Adipocyte (in vitro differentiated cells): ENCODE measurements around the gene BPHL.
A peak's percentile ranks its signal among the peaks of the same experiment; 100 is the strongest.
"Not testable (repeated sequence)": the region's sequence is repeated elsewhere in the genome, so short reads cannot be mapped to it uniquely, and the experiment has no call there.

Experiments used
- DNase-seq: peaks from one replicate; pipeline ENCODE4 v3.0.0-alpha.2; 2015; ENCODE audit warnings: low read depth
- H3K27me3 ChIP-seq: replicated peaks from 2 replicates; pipeline ENCODE4 v1.7.0; 2013; ENCODE audit warnings: mild to moderate bottlenecking, low read length, moderate library complexity; ENCODE audit not compliant: control insufficient read depth, insufficient read depth
- H3K36me3 ChIP-seq: 2 replicates; pipeline ENCODE4 v1.7.0; 2013; ENCODE audit warnings: low read length, mild to moderate bottlenecking, moderate library complexity; ENCODE audit not compliant: control insufficient read depth, insufficient read depth, severe bottlenecking
- H3K4me1 ChIP-seq: 2 replicates; pipeline ENCODE4 v1.7.0; 2013; ENCODE audit warnings: mild to moderate bottlenecking, low read length, moderate library complexity; ENCODE audit not compliant: control insufficient read depth, insufficient read depth
- H3K4me3 ChIP-seq: 2 replicates; pipeline ENCODE4 v1.7.0; 2013; ENCODE audit warnings: mild to moderate bottlenecking, low read length, moderate library complexity
- H3K9ac ChIP-seq: 2 replicates; pipeline ENCODE4 v1.7.0; 2013; ENCODE audit warnings: mild to moderate bottlenecking, low read length, moderate library complexity
- H3K9me3 ChIP-seq: 2 replicates; pipeline ENCODE4 v1.7.0; 2013; ENCODE audit warnings: mild to moderate bottlenecking, low read length, moderate library complexity; ENCODE audit not compliant: control insufficient read depth

BPHL gene

GRCh38 chr6:3124667-3125066, 6.2 kb downstream of the BPHL start:
- Histone ChIP-seq H3K27me3 (no peaks in the 10 kb centered on the region), H3K9me3 (no peaks in the 10 kb centered on the region), H3K4me3 (no peak overlapping the region), H3K36me3 (peaks cover 17% of the 10 kb centered on the region), H3K4me1 (peaks cover 13% of the 10 kb centered on the region), H3K9ac (no peak overlapping the region)
- no peak for DNase-seq

DNA sequence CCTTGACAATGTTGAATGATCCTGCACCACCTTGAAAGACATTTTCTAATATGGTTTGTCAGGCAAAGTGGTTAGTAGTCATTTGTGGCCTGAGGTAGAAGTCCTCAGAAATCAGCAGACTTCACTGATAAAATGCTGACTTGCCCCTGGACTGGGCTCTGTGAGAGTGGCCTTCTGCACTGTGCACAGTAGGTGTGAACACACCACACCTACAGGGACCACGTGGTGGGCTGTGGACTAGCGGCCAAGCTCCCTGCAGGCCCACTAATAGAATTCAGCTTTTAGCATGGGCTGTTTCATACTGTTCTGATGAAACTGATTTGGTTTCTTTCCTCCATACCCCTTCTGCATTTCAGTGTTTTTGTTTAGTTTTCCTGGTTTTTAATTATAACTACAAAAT, 7.3 kb downstream of the BPHL start:
- DNase-seq: no peak
- Histone ChIP-seq H3K9me3 (no peaks in the 10 kb centered on the region), H3K36me3 (peaks cover 26% of the 10 kb centered on the region)

DNA sequence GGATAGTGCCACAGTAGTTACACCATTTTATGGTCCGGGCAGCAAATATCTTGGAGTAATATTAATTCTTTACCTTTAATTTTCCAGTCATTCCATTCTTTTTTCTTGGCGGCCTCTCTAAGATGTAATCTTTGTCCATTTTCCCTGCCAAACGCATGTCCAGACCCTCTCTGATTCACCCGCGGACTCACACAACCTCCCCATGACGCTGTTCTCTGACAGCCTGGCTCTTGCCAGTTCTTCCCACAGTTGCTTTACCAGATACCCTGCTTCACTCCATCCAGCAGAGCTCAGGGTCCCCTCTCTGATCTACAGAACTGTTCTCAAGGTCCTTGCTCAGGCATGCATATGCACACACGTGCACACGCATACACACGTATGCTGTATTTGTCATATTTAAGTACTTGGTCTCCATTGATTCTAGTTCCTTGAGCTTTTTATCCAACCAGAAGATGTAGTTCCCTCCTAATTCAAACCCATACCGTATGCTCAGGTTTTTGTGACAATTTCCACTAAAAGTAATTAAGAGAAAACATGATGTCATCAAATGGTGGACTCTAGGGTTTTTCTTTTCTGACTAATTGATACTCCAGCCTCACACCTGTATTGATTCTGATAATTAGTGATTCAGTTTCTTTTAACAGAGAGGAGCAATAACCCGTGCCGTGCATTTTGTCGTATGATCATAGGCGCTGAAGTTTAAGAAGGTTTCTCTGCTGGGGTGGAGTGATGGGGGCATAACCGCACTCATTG, 10.0 kb downstream of the BPHL start:
- Histone ChIP-seq H3K36me3 (peaks cover 50% of the 10 kb centered on the region), H3K4me1 (no peaks in the 10 kb centered on the region), H3K27me3 (no peaks in the 10 kb centered on the region)

More for the DNA sequence above, 7.3 kb downstream of the BPHL start:
- peak overlapping the region; percentile 29 for H3K9ac ChIP-seq
- no peak overlapping the region for H3K4me3 ChIP-seq
- H3K27me3 ChIP-seq: no peaks in the 10 kb centered on the region
- H3K4me1 ChIP-seq: peaks cover 1% of the 10 kb centered on the region

GRCh38 chr6:3131695-3132094, 13.2 kb downstream of the BPHL start:
- peaks cover 58% of the 10 kb centered on the region for H3K36me3 ChIP-seq
- H3K9me3 ChIP-seq: no peaks in the 10 kb centered on the region
- no peaks in the 10 kb centered on the region for H3K4me1 ChIP-seq
- H3K4me3 ChIP-seq: no peak overlapping the region
- H3K27me3 ChIP-seq: no peaks in the 10 kb centered on the region
- no peak overlapping the region for H3K9ac ChIP-seq
- no peak for DNase-seq

More for the DNA sequence above, 10.0 kb downstream of the BPHL start:
- no peak for DNase-seq
- Histone ChIP-seq H3K4me3 (no peak overlapping the region), H3K9ac (no peak overlapping the region), H3K9me3 (no peaks in the 10 kb centered on the region)

DNA sequence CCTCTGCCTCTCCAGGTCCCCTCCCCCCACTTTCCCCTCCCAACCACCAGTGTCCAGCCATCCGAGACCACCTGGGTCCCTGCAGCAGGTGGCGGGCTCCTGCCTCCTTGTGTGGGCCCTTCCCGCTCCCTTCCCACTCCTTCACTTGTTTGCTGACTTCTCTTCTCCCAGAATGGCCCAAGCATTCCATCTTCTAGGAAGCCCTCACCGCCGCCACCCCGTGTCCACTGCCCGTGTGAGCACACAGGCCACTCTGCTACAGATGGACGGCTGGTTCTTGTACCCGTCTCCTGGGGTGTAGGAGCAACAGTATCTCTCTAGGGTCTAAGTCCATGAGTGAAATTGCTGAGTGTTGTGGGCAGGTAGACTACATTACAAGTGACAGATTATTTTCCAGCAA, 15.0 kb downstream of the BPHL start:
- peaks cover 64% of the 10 kb centered on the region for H3K36me3 ChIP-seq
- DNase-seq: no peak
- no peak overlapping the region for H3K4me3 ChIP-seq
- H3K4me1 ChIP-seq: peaks cover 8% of the 10 kb centered on the region
- H3K27me3 ChIP-seq: no peaks in the 10 kb centered on the region
- no peaks in the 10 kb centered on the region for H3K9me3 ChIP-seq
- H3K9ac ChIP-seq: no peak overlapping the region

DNA sequence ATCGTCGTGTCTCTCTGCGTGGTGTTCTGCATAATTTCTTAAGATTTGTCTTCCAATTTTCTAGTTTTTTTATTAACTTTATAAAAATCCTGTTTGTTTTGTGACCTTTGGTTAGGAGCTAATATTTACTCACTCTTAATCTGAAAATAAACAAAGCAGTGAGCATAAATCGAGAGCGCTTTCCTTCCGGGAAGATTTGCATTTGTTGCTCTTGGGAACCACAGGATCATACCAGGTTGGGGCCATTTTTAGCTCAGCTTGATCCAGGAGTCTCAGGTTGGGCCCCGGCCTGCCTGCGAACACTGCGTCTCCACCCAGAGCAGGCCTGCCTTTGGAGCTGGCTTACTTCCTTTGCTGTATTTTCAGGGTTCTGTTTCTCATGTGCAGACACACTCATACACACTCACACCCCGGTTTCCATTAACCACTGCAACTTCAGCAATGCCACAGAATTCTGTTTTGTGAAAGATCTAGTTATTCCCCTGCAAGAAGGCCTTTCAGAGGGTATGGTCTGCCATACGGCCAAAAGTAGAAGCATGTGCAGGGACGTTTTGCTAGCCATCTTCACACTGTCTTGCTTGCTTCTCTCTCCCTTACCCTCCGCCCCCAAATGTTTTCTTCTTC, 17.3 kb downstream of the BPHL start:
- peaks cover 60% of the 10 kb centered on the region for H3K36me3 ChIP-seq
- no peak overlapping the region for H3K4me3 ChIP-seq
- no peak overlapping the region for H3K9ac ChIP-seq
- H3K9me3 ChIP-seq: no peaks in the 10 kb centered on the region
- DNase-seq: no peak
- no peaks in the 10 kb centered on the region for H3K27me3 ChIP-seq
- peaks cover 17% of the 10 kb centered on the region for H3K4me1 ChIP-seq

DNA sequence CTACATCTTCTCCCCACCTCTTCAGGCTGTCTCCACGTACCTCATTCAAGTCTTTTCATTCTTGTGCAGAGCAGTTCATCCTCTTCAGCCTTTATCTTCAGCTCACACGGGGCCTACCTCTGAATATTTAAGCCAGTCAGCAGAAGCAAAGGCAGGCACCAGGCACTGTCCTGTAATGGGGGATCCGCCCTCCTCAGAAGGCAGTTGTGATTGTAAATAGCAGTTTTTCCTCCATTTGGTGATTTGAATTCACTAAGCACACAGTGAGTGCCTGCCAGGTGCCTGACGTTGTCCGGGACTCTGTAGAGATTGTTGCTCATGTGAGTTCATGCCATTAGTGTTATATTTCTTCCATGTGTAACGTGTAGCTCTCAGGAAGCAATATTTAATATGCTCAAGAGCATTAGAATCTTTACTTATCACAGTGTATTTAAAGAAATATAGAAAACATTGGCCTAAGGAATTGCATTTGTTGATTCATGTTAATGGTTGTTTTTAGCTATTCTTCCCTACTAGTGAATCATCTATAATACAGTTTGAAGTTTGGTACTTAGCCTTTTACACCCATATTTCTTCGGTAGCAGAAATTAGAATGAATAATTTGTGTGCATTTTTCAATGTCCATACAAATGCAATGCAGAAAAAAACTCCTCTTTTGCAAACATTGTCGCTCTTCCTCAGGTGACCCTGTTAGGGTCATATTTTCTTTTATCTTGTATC, 17.9 kb downstream of the BPHL start:
- no peak overlapping the region for H3K4me3 ChIP-seq
- peaks cover 17% of the 10 kb centered on the region for H3K4me1 ChIP-seq
- H3K27me3 ChIP-seq: no peaks in the 10 kb centered on the region

GRCh38 chr6:3137057-3137777, 18.7 kb downstream of the BPHL start:
- H3K4me3 ChIP-seq: no peak overlapping the region
- DNase-seq: peak; percentile 14
- no peaks in the 10 kb centered on the region for H3K9me3 ChIP-seq
- no peaks in the 10 kb centered on the region for H3K27me3 ChIP-seq
- peaks cover 17% of the 10 kb centered on the region for H3K4me1 ChIP-seq
- peaks cover 52% of the 10 kb centered on the region for H3K36me3 ChIP-seq
- H3K9ac ChIP-seq: no peak overlapping the region

More for the DNA sequence above, 17.9 kb downstream of the BPHL start:
- H3K9me3 ChIP-seq: no peaks in the 10 kb centered on the region
- H3K9ac ChIP-seq: no peak overlapping the region
- no peak for DNase-seq
- peaks cover 60% of the 10 kb centered on the region for H3K36me3 ChIP-seq

- H3K9ac ChIP-seq, H3K27me3 ChIP-seq, H3K9me3 ChIP-seq, H3K4me3 ChIP-seq, DNase-seq: not testable (repeated sequence)
- Histone ChIP-seq H3K36me3 (peaks cover 52% of the 10 kb centered on the region), H3K4me1 (peaks cover 17% of the 10 kb centered on the region)
Observed at GRCh38 chr6:3137873-3138272, 19.4 kb downstream of the BPHL start.

GRCh38 chr6:3138341-3138740, 19.8 kb downstream of the BPHL start:
- Histone ChIP-seq H3K27me3 (no peaks in the 10 kb centered on the region), H3K36me3 (peaks cover 53% of the 10 kb centered on the region), H3K4me3 (peak overlapping the region; percentile 25), H3K9ac (peak overlapping the region; percentile 13), H3K4me1 (peaks cover 17% of the 10 kb centered on the region), H3K9me3 (no peaks in the 10 kb centered on the region)
- DNase-seq: peak; percentile 79
